Fibroblast of lung (primary cell): ENCODE data around the gene MTHFR. TPM values are rescaled to one million over a fixed set of nuclear protein-coding genes. Genes with fewer than 3 reads are reported as not detected.

ENCODE experiments used
- DNase-seq, 2 donors: peaks; one replicate each; pipeline versions ENCODE4 v3.0.0 to v3.0.0-alpha.2; 2010; ENCODE audit warnings: low read depth in 2 of 2
- H2AFZ ChIP-seq: 2 replicates; pipeline ENCODE4 v1.5.1; 2012; ENCODE audit warnings: low read length, control low read depth, inconsistent platforms
- H3K27ac ChIP-seq: 2 replicates; pipeline ENCODE4 v1.5.1; 2011; ENCODE audit warnings: low read length, control low read depth; ENCODE audit not compliant: insufficient read depth
- H3K27me3 ChIP-seq: 2 replicates; pipeline ENCODE4 v1.5.1; 2011; ENCODE audit warnings: mild to moderate bottlenecking, low read length; ENCODE audit not compliant: control insufficient read depth, insufficient read depth
- H3K36me3 ChIP-seq: 2 replicates; pipeline ENCODE4 v1.5.1; 2011; ENCODE audit warnings: low read length; ENCODE audit not compliant: control insufficient read depth, insufficient read depth
- H3K4me1 ChIP-seq: 2 replicates; pipeline ENCODE4 v1.5.1; 2011; ENCODE audit warnings: low read length; ENCODE audit not compliant: control insufficient read depth, insufficient read depth; ENCODE audit errors: extremely low read depth
- H3K4me2 ChIP-seq: 2 replicates; pipeline ENCODE4 v1.5.1; 2011; ENCODE audit warnings: low read length, control low read depth; ENCODE audit not compliant: insufficient read depth; ENCODE audit errors: extremely low read depth
- H3K4me3 ChIP-seq, 4 experiments: fragments of 200-600 bp in 1 of 4; sonication (generic) in 1 of 4; replicated peaks in 1 of 4; 2 replicates each; pipeline ENCODE4 v1.5.1; 2011 to 2016; ENCODE audit warnings: low read length in 4 of 4, low read depth in 3 of 4, mild to moderate bottlenecking in 3 of 4, control low read depth in 2 of 4, inconsistent platforms in 1 of 4, mixed read lengths in 1 of 4; ENCODE audit not compliant: insufficient read depth in 1 of 4; ENCODE audit errors: control extremely low read depth in 1 of 4
- H3K79me2 ChIP-seq: 2 replicates; pipeline ENCODE4 v1.5.1; 2012; ENCODE audit warnings: mild to moderate bottlenecking, low read length, inconsistent platforms; ENCODE audit not compliant: control insufficient read depth, insufficient read depth
- H3K9ac ChIP-seq: 2 replicates; pipeline ENCODE4 v1.5.1; 2011; ENCODE audit warnings: mild to moderate bottlenecking, low read length, control low read depth; ENCODE audit not compliant: insufficient read depth
- H3K9me3 ChIP-seq: 2 replicates; pipeline ENCODE4 v1.5.1; 2012; ENCODE audit warnings: low read depth, low read length; ENCODE audit not compliant: control insufficient read depth, insufficient read depth
- H4K20me1 ChIP-seq: 2 replicates; pipeline ENCODE4 v1.5.1; 2011; ENCODE audit warnings: low read length; ENCODE audit not compliant: control insufficient read depth, insufficient read depth; ENCODE audit errors: extremely low read depth
- EZH2 ChIP-seq: IDR thresholded peaks from 2 replicates; pipeline ENCODE4 v1.5.1; 2012; ENCODE audit warnings: low read length, control low read depth, mild to moderate bottlenecking; ENCODE audit errors: missing control alignments
- polyA plus RNA-seq, 2 donors: library from polyadenylated mRNA; depleted of rRNA in 1 of 2; stranded (reverse) in 1 of 2; unstranded in 1 of 2; fragments of >200 nt; gene quantifications; 2 replicates each; pipeline ENCODE4 v1.2.1, GENCODE V29; 2011 to 2012; ENCODE audit warnings: missing spikeins in 1 of 2
- total RNA-seq: library from RNA; depleted of rRNA; stranded (reverse); fragments of >200 nt; gene quantifications from 2 replicates; pipeline ENCODE4 v1.2.1, GENCODE V29; 2014
- TF ChIP-seq, protein P1 (sequence below), 2 donors: IDR thresholded peaks in 1 of 2; conservative IDR thresholded peaks in 1 of 2; 1 replicate in 1 of 2; 2 replicates in 1 of 2; pipeline ENCODE4 v1.5.1; 2011 to 2012; ENCODE audit warnings: low read length in 2 of 2, control low read depth in 1 of 2, inconsistent platforms in 1 of 2, low read depth in 1 of 2, mild to moderate bottlenecking in 1 of 2

Gene MTHFR
- total and polyA plus RNA-seq, 2 donors (not counting 1 experiment from before 2014, with no cell fraction given): 16.3 to 87.4 TPM

DNA sequence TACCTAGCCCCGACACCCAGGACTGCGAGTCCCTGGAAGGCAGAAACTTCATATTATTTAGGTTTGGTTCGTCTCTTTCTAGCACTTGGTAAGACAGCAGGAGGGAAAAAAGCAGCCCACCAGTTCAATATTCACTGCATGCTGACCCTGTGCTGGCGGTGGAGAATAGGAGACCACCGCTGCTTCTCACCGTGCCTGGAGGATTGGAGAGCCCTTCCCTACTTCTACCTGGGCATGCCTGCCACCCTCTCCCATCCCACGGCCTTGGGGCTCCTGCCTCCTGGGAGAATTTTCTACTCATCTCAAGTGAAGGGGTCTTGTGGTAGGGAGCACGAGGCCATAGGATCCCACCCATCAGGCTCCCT, 5.4 kb downstream of the MTHFR start:
- no peak overlapping the region for H2AFZ ChIP-seq
- H4K20me1 ChIP-seq: no peaks in the 10 kb centered on the region
- H3K79me2 ChIP-seq: peaks cover 24% of the 10 kb centered on the region
- DNase-seq: no peak
- H3K27ac ChIP-seq: no peak overlapping the region
- no peak overlapping the region for H3K9ac ChIP-seq
- H3K36me3 ChIP-seq: peaks cover 17% of the 10 kb centered on the region
- peaks cover 18% of the 10 kb centered on the region for H3K4me1 ChIP-seq
- H3K4me3 ChIP-seq: no peak overlapping the region
- H3K27me3 ChIP-seq: no peaks in the 10 kb centered on the region
- H3K4me2 ChIP-seq: no peak overlapping the region
- TF ChIP-seq, protein P1, sequence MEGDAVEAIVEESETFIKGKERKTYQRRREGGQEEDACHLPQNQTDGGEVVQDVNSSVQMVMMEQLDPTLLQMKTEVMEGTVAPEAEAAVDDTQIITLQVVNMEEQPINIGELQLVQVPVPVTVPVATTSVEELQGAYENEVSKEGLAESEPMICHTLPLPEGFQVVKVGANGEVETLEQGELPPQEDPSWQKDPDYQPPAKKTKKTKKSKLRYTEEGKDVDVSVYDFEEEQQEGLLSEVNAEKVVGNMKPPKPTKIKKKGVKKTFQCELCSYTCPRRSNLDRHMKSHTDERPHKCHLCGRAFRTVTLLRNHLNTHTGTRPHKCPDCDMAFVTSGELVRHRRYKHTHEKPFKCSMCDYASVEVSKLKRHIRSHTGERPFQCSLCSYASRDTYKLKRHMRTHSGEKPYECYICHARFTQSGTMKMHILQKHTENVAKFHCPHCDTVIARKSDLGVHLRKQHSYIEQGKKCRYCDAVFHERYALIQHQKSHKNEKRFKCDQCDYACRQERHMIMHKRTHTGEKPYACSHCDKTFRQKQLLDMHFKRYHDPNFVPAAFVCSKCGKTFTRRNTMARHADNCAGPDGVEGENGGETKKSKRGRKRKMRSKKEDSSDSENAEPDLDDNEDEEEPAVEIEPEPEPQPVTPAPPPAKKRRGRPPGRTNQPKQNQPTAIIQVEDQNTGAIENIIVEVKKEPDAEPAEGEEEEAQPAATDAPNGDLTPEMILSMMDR (conservative IDR thresholded peaks at IDR 0.05 in 1 of 2, IDR thresholded peaks at IDR 0.05 in 1 of 2; ENCODE audit: low read depth in 1 of 2, low read length in 2 of 2): no peak
- TF ChIP-seq EZH2: no peak
- no peaks in the 10 kb centered on the region for H3K9me3 ChIP-seq

DNA sequence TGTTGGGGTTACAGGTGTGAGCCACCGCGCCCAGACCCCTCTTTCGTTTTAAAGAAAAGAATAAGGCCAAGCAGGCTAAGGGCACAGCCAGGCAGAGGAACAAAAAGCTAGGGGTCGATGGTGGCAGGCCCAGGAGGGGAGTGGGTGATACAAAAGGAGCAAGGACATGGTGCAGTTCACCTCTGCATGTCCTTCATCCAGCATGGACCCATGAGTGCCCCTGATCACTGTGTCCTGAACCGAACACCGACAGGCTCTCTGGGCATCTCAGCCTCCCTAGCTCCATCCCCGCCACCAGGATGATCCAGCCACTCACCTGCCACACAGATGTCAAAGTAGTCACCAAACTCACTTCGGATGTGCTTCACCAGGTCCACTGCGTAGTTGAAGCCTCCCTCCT, 5.9 kb downstream of the MTHFR start:
- no peak overlapping the region for H2AFZ ChIP-seq
- no peak overlapping the region for H3K27ac ChIP-seq
- H3K4me2 ChIP-seq: no peak overlapping the region
- no peaks in the 10 kb centered on the region for H4K20me1 ChIP-seq
- no peak overlapping the region for H3K4me3 ChIP-seq
- peaks cover 24% of the 10 kb centered on the region for H3K79me2 ChIP-seq
- peaks cover 21% of the 10 kb centered on the region for H3K36me3 ChIP-seq
- no peak for TF ChIP-seq EZH2
- TF ChIP-seq, protein P1 (conservative IDR thresholded peaks at IDR 0.05 in 1 of 2, IDR thresholded peaks at IDR 0.05 in 1 of 2; ENCODE audit: low read depth in 1 of 2, low read length in 2 of 2): no peak
- no peaks in the 10 kb centered on the region for H3K27me3 ChIP-seq
- no peak for DNase-seq
- no peaks in the 10 kb centered on the region for H3K9me3 ChIP-seq
- H3K4me1 ChIP-seq: peaks cover 19% of the 10 kb centered on the region
- H3K9ac ChIP-seq: no peak overlapping the region

DNA sequence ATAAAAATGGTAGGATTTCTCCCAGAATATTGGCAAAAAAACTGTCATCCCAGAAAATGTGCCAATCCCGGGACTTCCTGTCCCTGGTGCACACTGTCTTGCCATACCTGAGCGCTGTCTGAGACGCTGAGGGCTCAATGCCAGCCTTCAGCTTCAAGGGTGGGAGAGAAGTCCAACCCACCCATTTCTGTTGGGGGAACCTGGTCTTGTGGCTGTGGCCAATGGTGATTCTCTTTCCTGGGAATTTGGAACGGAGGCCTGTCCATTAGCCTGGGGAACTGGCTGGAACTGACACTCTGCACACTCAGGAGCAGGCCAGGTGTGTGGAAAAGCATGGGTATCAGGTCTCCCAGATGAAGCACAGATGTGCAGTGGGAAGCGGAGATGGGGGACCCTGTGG, 6.7 kb downstream of the MTHFR start:
- H3K4me2 ChIP-seq: no peak overlapping the region
- TF ChIP-seq, protein P1 (conservative IDR thresholded peaks at IDR 0.05 in 1 of 2, IDR thresholded peaks at IDR 0.05 in 1 of 2; ENCODE audit: low read depth in 1 of 2, low read length in 2 of 2): no peak
- TF ChIP-seq EZH2: no peak

More for the DNA sequence above, 6.7 kb downstream of the MTHFR start:
- Histone ChIP-seq H2AFZ (no peak overlapping the region), H3K4me3 (no peak overlapping the region), H3K4me1 (peaks cover 13% of the 10 kb centered on the region), H4K20me1 (no peaks in the 10 kb centered on the region), H3K27ac (no peak overlapping the region), H3K27me3 (no peaks in the 10 kb centered on the region), H3K9me3 (no peaks in the 10 kb centered on the region), H3K36me3 (peaks cover 27% of the 10 kb centered on the region), H3K79me2 (peaks cover 24% of the 10 kb centered on the region), H3K9ac (no peak overlapping the region)
- DNase-seq: no peak
